Measurements from ENCODE around the gene ARL15. TPM values are rescaled to one million over a fixed set of nuclear protein-coding genes. Genes with fewer than 3 reads are reported as not detected.

Gene ARL15
- total and polyA plus RNA-seq, 9 donors: 14.9 to 34.0 (median 19.2) TPM

DNA sequence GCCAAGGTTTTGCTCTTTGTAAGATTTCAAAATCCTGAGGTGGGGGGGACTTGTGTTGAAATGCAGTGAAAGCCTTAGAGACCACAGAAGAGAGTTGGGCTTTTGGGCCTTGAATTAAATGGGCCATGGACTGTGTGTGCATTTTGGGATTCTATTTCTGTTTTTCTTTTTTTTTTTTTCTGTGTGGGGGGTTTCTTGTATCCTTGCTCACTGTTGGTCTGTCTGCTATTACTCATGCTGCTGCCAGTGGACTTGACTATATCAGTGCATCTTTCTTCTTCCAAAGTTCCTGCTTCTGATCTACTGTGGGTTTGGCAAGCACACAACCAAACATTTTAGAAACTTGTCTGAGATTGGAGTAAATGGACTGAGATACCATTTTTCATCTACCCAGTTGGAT, 344.9 kb downstream of the ARL15 start:
- Histone ChIP-seq H3K9me3 (no peaks in the 10 kb centered on the region), H3K27me3 (no peaks in the 10 kb centered on the region), H3K4me3 (no peak overlapping the region), H3K27ac (no peak overlapping the region), H3K36me3 (no peaks in the 10 kb centered on the region), H3K4me1 (ENCODE audit: insufficient read depth) (peaks cover 1% of the 10 kb centered on the region)
- DNase-seq: no peak
- intact Hi-C loops (cut with DNase I): no loop called here
- TF ChIP-seq POLR2A (IDR thresholded peaks at IDR 0.05): no peak
- no peak for TF ChIP-seq CTCF (IDR thresholded peaks at IDR 0.05)
- TF ChIP-seq EP300 (IDR thresholded peaks at IDR 0.05): no peak

GRCh38 chr5:53963958-53964357, 346.4 kb downstream of the ARL15 start:
- Histone ChIP-seq H3K4me1 (ENCODE audit: insufficient read depth) (no peaks in the 10 kb centered on the region), H3K27ac (no peak overlapping the region), H3K36me3 (no peaks in the 10 kb centered on the region), H3K27me3 (no peaks in the 10 kb centered on the region), H3K4me3 (no peak overlapping the region), H3K9me3 (no peaks in the 10 kb centered on the region)
- TF ChIP-seq POLR2A (IDR thresholded peaks at IDR 0.05) (no peak), CTCF (IDR thresholded peaks at IDR 0.05) (no peak), EP300 (IDR thresholded peaks at IDR 0.05) (no peak)
- DNase-seq: no peak
- WGBS, 3 donors: 23 to 50% (median 42%) methylated on average over 1 of the region's 1 CpG
- intact Hi-C loops (cut with DNase I): no loop called here

GRCh38 chr5:53962306-53962705, 348.1 kb downstream of the ARL15 start:
- H3K36me3 ChIP-seq: no peaks in the 10 kb centered on the region
- intact Hi-C loops (cut with DNase I): no loop called here
- WGBS, 3 donors: 96 to 98% (median 98%) methylated on average over 1 of the region's 1 CpG

DNA sequence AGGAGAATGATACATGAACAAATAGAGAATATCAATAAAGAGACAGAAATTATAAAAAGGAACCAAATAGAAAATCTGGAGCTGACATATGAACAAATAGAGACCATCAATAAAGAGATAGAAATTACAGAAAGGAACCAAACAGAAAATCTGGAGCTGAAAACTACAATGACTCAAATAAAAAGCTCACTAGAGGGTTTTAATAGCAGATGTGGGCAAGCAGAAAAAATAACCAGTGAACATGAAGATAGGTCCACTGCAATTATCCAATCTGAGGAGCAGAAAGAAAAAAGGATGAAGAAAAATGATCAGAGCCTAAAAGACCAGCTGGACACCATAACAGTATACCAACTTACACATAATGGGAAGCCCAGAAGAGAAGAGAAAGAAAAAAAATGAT, 353.7 kb downstream of the ARL15 start:
- no peak for DNase-seq
- intact Hi-C loops (cut with DNase I): no loop called here

More at GRCh38 chr5:53962306-53962705, 348.1 kb downstream of the ARL15 start:
- Histone ChIP-seq H3K9me3 (no peaks in the 10 kb centered on the region), H3K27me3 (no peaks in the 10 kb centered on the region), H3K27ac (no peak overlapping the region), H3K4me1 (ENCODE audit: insufficient read depth) (no peaks in the 10 kb centered on the region), H3K4me3 (no peak overlapping the region)
- TF ChIP-seq POLR2A (IDR thresholded peaks at IDR 0.05) (no peak), EP300 (IDR thresholded peaks at IDR 0.05) (no peak), CTCF (IDR thresholded peaks at IDR 0.05) (no peak)
- DNase-seq: no peak

More for the DNA sequence above, 353.7 kb downstream of the ARL15 start:
- Histone ChIP-seq H3K9me3 (no peaks in the 10 kb centered on the region), H3K27ac (no peak overlapping the region), H3K4me1 (ENCODE audit: insufficient read depth) (no peaks in the 10 kb centered on the region), H3K4me3 (no peak overlapping the region), H3K36me3 (no peaks in the 10 kb centered on the region), H3K27me3 (no peaks in the 10 kb centered on the region)
- TF ChIP-seq EP300 (IDR thresholded peaks at IDR 0.05): no peak
- no peak for TF ChIP-seq POLR2A (IDR thresholded peaks at IDR 0.05)
- no peak for TF ChIP-seq CTCF (IDR thresholded peaks at IDR 0.05)
